Lower lobe of right lung (tissue), 2 donors: ENCODE measurements around the gene MAGED2. TPM values are rescaled to one million over a fixed set of nuclear protein-coding genes. Genes with fewer than 3 reads are reported as not detected.

Source experiments
- ATAC-seq, 2 donors: fragments of 200-7000 bp; cut with Tn5 transposase; one replicate each; pipeline ENCODE4 v1.9.1; 2020 to 2022; ENCODE audit warnings: mild to moderate bottlenecking in 2 of 2, moderate library complexity in 2 of 2
- DNase-seq: peaks from one replicate; pipeline ENCODE4 v3.0.0-alpha.2; 2020
- H3K27ac ChIP-seq: fragments of 200-600 bp; one replicate; pipeline ENCODE4 v1.8.0; 2022
- H3K27me3 ChIP-seq: fragments of 200-600 bp; one replicate; pipeline ENCODE4 v1.8.0; 2022; ENCODE audit warnings: low read depth
- H3K36me3 ChIP-seq: fragments of 200-600 bp; one replicate; pipeline ENCODE4 v1.8.0; 2022; ENCODE audit warnings: mild to moderate bottlenecking
- H3K4me1 ChIP-seq: fragments of 200-600 bp; one replicate; pipeline ENCODE4 v1.8.0; 2022
- H3K4me3 ChIP-seq: fragments of 200-600 bp; one replicate; pipeline ENCODE4 v1.8.0; 2022; ENCODE audit warnings: mild to moderate bottlenecking
- H3K9me3 ChIP-seq: fragments of 200-600 bp; one replicate; pipeline ENCODE4 v1.8.0; 2022
- CTCF ChIP-seq: fragments of 200-600 bp; IDR thresholded peaks from one replicate; pipeline ENCODE4 v1.8.0; 2022; ENCODE audit warnings: antibody characterized with exemption, mild to moderate bottlenecking
- intact Hi-C: fragments of 100-400 bp; cut with DNase I; formaldehyde crosslinking; loops from one replicate; pipeline ENCODE4 v1.11.0; 2022
- total RNA-seq: library from RNA; stranded (reverse); fragmentation: NEBNext Ultra II Directional; extraction: Animal tissue kit (Norgen Biotek cat#: 25700); gene quantifications from one replicate; pipeline ENCODE4 v1.2.1, GENCODE V29; 2021
- donor health status: DM: no; HTN: yes; CAD: no; lungs with severe emphysema.

The MAGED2 gene
- total RNA-seq, 1 donor from 2014 or later = 88.3 TPM

DNA sequence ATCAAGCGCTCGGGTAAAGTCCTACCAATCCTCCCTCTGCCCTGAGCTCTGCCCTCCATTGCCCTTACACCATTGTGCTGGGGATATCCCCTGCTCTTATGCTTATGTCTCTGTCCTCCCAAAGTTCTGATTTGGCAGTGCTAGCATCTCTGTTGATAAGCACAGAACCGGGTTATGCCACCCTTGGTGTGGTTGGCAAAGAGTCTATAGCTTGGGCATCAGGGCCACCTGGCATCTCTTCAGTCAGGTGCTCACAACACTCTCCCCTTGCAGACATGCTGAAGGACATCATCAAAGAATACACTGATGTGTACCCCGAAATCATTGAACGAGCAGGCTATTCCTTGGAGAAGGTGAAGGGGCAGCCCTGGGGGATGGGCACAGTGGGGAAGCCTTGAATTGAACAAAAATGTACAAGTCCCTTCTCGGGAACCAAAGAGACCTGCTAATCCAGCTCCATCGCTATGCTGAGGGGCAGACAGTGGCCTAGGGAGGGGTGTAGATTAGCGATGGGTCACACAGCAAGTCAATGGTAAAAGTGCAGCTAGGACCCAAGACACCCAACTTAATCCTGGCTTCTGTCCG is 3.8 kb downstream of the MAGED2 start:
- Histone ChIP-seq H3K4me3 (no peak overlapping the region), H3K27me3 (no peaks in the 10 kb centered on the region), H3K27ac (no peak overlapping the region), H3K36me3 (peaks cover 60% of the 10 kb centered on the region), H3K9me3 (no peaks in the 10 kb centered on the region), H3K4me1 (peaks cover 10% of the 10 kb centered on the region)
- ATAC-seq (no peak), DNase-seq (no peak)
- intact Hi-C loops = no loop called here
- no peak for TF ChIP-seq CTCF

GRCh38 chrX:54812306-54812705 is 4.8 kb downstream of the MAGED2 start:
- no peaks in the 10 kb centered on the region for H3K9me3 ChIP-seq
- no peaks in the 10 kb centered on the region for H3K27me3 ChIP-seq
- H3K27ac ChIP-seq = no peak overlapping the region
- peaks cover 10% of the 10 kb centered on the region for H3K4me1 ChIP-seq
- no peak for TF ChIP-seq CTCF
- H3K36me3 ChIP-seq = peaks cover 60% of the 10 kb centered on the region
- no peak overlapping the region for H3K4me3 ChIP-seq
- intact Hi-C loops = no loop called here
- no peak for DNase-seq
- no peak for ATAC-seq

GRCh38 chrX:54817220-54817820 is 9.8 kb downstream of the MAGED2 start:
- TF ChIP-seq CTCF = no peak
- DNase-seq (no peak), ATAC-seq (no peak)
- Histone ChIP-seq H3K4me1 (no peaks in the 10 kb centered on the region), H3K27ac (no peak overlapping the region), H3K4me3 (no peak overlapping the region), H3K9me3 (no peaks in the 10 kb centered on the region), H3K27me3 (no peaks in the 10 kb centered on the region), H3K36me3 (peaks cover 35% of the 10 kb centered on the region)
- intact Hi-C loops = no loop called here

- H3K27ac ChIP-seq = no peak overlapping the region
These were observed 10.7 kb downstream of the MAGED2 start for GRCh38 chrX:54818221-54818620.

DNA sequence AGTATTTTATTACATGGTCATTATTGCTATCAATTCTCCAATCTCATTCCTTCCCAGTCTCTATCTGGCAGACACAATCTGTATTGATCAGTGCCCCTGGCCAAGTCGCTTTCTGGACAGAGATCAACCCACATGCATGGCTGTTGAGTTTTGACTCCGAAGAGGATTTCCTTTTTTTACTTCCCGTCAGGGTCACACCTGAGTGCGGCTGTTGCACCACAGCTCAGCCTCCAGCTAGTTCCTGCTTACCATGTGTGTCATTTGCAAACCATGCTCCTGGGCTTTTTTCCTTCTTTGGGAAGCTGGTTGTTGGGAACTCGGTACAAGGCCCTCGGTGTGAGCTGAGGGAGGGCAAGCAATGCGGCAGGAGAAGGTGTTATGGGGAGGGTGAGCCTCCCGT is 11.7 kb downstream of the MAGED2 start:
- Histone ChIP-seq H3K27ac (no peak overlapping the region), H3K27me3 (no peaks in the 10 kb centered on the region), H3K4me1 (no peaks in the 10 kb centered on the region), H3K36me3 (peaks cover 16% of the 10 kb centered on the region), H3K9me3 (no peaks in the 10 kb centered on the region), H3K4me3 (no peak overlapping the region)
- ATAC-seq = no peak
- intact Hi-C loops = no loop called here
- TF ChIP-seq CTCF = no peak
- no peak for DNase-seq

More at GRCh38 chrX:54818221-54818620, 10.7 kb downstream of the MAGED2 start:
- ATAC-seq (no peak), DNase-seq (no peak)
- H3K4me3 ChIP-seq = no peak overlapping the region
- no peaks in the 10 kb centered on the region for H3K4me1 ChIP-seq
- H3K9me3 ChIP-seq = no peaks in the 10 kb centered on the region
- intact Hi-C loops = no loop called here
- no peak for TF ChIP-seq CTCF
- peaks cover 26% of the 10 kb centered on the region for H3K36me3 ChIP-seq
- H3K27me3 ChIP-seq = no peaks in the 10 kb centered on the region
